HL-60 (cell line): Measurements from ENCODE around the gene MYO1D.

ENCODE experiments used
- GABPA ChIP-seq: IDR thresholded peaks from 2 replicates; pipeline ENCODE4 v1.6.1; 2012; ENCODE audit warnings: low read depth
- POLR2AphosphoS5 ChIP-seq: IDR thresholded peaks from 2 replicates; pipeline ENCODE4 v1.6.1; 2012; ENCODE audit warnings: low read depth
- TF ChIP-seq, protein P1 (sequence below): IDR thresholded peaks from one replicate; pipeline ENCODE4 v1.5.1; 2011; ENCODE audit warnings: low read length, control low read depth, inconsistent platforms; ENCODE audit not compliant: insufficient read depth
- TF ChIP-seq, protein P2 (sequence below): IDR thresholded peaks from 2 replicates; pipeline ENCODE4 v1.6.1; 2012; ENCODE audit warnings: low read depth; ENCODE audit not compliant: insufficient replicate concordance

DNA sequence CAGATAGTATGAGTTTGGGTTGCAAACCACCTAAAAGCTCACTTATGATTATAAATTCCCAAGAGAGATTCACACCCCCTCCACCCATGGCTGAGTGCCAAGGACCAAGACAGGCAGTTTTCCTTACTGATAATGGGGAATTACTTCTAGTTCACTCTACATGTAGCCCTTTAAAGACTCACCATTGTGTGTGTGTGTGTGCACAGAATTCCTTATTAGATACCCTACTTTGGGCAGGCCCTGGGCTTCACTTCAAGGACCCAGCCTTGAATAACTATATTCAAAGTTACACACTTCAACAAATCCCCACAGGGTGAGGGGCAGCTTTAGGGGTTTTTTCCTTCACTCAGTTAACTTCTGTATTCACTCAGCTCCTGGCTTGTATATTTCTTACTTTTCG is 143.5 kb downstream of the MYO1D start:
- TF ChIP-seq, protein P1, sequence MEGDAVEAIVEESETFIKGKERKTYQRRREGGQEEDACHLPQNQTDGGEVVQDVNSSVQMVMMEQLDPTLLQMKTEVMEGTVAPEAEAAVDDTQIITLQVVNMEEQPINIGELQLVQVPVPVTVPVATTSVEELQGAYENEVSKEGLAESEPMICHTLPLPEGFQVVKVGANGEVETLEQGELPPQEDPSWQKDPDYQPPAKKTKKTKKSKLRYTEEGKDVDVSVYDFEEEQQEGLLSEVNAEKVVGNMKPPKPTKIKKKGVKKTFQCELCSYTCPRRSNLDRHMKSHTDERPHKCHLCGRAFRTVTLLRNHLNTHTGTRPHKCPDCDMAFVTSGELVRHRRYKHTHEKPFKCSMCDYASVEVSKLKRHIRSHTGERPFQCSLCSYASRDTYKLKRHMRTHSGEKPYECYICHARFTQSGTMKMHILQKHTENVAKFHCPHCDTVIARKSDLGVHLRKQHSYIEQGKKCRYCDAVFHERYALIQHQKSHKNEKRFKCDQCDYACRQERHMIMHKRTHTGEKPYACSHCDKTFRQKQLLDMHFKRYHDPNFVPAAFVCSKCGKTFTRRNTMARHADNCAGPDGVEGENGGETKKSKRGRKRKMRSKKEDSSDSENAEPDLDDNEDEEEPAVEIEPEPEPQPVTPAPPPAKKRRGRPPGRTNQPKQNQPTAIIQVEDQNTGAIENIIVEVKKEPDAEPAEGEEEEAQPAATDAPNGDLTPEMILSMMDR: no peak
- TF ChIP-seq, protein P2, sequence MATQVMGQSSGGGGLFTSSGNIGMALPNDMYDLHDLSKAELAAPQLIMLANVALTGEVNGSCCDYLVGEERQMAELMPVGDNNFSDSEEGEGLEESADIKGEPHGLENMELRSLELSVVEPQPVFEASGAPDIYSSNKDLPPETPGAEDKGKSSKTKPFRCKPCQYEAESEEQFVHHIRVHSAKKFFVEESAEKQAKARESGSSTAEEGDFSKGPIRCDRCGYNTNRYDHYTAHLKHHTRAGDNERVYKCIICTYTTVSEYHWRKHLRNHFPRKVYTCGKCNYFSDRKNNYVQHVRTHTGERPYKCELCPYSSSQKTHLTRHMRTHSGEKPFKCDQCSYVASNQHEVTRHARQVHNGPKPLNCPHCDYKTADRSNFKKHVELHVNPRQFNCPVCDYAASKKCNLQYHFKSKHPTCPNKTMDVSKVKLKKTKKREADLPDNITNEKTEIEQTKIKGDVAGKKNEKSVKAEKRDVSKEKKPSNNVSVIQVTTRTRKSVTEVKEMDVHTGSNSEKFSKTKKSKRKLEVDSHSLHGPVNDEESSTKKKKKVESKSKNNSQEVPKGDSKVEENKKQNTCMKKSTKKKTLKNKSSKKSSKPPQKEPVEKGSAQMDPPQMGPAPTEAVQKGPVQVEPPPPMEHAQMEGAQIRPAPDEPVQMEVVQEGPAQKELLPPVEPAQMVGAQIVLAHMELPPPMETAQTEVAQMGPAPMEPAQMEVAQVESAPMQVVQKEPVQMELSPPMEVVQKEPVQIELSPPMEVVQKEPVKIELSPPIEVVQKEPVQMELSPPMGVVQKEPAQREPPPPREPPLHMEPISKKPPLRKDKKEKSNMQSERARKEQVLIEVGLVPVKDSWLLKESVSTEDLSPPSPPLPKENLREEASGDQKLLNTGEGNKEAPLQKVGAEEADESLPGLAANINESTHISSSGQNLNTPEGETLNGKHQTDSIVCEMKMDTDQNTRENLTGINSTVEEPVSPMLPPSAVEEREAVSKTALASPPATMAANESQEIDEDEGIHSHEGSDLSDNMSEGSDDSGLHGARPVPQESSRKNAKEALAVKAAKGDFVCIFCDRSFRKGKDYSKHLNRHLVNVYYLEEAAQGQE: no peak
- TF ChIP-seq POLR2AphosphoS5 (no peak), GABPA (no peak)
